Stimulated activated CD4-positive, alpha-beta T cell treated with anti-CD3 and anti-CD28 coated beads, TNF-alpha, amount 100 ng/mL, for 48 hours (primary cell): ENCODE data around the gene C7.
"Not testable (repeated sequence)": the region's sequence is repeated elsewhere in the genome, so short reads cannot be mapped to it uniquely, and the experiment has no call there.

ENCODE experiments used
- DNase-seq, 3 donors: peaks; one replicate each; pipeline ENCODE4 v3.0.0-alpha.2; 2020; ENCODE audit warnings: low read depth in 3 of 3

C7 gene

DNA sequence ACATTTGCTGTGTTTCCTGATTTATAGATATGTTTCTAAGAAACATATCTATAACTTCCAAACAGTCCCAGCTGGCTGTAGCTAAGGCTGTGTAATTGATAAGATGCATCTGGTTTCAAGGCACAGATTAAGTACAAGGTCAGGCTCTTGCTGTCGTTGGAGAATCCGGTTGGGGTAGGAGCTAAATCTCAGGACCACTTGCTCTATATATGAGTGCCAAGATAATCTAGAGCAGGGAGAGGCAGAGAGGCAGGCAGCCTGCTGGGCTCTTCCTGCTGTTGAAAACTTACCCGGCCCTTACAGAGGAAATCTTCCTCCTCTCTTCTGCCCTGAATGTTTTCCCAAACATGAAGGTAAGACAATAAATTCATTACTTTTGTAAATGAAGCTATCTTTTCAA lies at the start of gene C7:
C7 (plus strand) TSS at position 234 of the 400 bp plus-strand sequence; CDS start at position 348, 114 bp downstream.
- no peak for DNase-seq

DNA sequence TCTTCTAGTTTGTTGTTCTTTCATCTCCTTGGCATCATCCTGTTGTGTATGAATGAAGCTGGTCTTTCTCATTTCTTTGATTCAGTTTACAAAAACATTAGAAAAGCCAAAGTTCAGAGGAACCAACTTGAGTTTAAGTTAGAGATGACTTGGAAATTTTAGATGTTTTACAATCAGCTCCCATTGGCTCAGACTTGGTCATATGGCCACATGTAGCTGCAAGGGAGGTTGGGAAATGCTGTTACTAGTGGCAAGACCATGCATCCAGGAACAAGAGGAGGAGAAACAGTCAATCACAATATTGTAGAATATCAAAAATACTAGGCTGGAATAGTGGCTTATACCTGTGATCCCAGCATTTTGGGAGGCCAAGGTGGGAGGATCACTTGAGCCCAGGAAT lies 48.6 kb upstream of the C7 start:
- DNase-seq, result no peak

GRCh38 chr5:40865004-40865403 lies 44.3 kb upstream of the C7 start:
- DNase-seq, result not testable (repeated sequence)

- DNase-seq, result no peak
Observed at GRCh38 chr5:40866844-40867243, 42.5 kb upstream of the C7 start.

- no peak for DNase-seq
Observed at GRCh38 chr5:40869384-40869783, 39.9 kb upstream of the C7 start.

DNA sequence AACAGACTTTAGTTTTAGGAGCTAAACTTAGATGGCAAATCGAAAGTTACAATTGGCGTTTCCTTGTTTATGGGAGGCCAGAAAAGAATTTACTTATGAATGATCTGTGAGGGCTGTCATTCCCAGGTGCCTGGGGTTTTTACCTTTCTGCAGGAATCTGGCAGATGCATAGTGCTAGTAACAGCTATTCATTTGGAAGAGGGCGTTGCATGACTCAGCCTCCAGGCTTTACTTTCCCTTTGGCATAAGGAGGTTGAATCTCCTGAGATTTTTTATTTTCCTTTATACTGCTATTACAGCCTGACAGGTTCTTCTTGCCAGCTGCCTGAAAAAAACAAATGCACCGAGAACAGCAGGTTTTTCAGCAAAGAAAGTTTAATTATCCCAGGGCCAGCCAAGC lies 38.1 kb upstream of the C7 start:
- DNase-seq, result no peak

GRCh38 chr5:40872253-40872652 lies 37.0 kb upstream of the C7 start:
- DNase-seq, result not testable (repeated sequence)

GRCh38 chr5:40873286-40873880 lies 35.9 kb upstream of the C7 start:
- no peak for DNase-seq

DNA sequence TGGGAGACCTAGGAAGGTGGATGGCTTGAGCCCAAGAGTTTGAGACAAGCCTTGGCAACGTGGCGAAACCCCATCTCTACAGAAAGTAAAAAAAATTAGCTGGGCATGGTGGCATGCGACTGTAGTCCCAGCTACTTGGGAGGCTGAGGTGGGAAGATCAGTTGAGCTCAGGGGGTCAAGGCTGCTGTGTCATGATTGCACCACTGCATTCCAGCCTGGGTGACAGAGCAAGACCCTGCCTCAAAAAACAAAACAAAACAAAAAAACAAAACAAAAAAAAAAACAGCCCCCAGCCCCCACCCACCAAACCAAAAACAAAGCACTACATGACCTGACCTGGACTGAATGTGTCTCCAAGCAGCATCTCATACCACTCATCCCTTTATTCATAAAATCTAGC lies 33.3 kb upstream of the C7 start:
- DNase-seq, result no peak

GRCh38 chr5:40877371-40877988 lies 31.8 kb upstream of the C7 start:
- peak in 2 of 3 donors; percentile 1 to 4 for DNase-seq

GRCh38 chr5:40879163-40879942 lies 29.9 kb upstream of the C7 start:
- no peak for DNase-seq

GRCh38 chr5:40882291-40882690 lies 27.0 kb upstream of the C7 start:
- no peak for DNase-seq

DNA sequence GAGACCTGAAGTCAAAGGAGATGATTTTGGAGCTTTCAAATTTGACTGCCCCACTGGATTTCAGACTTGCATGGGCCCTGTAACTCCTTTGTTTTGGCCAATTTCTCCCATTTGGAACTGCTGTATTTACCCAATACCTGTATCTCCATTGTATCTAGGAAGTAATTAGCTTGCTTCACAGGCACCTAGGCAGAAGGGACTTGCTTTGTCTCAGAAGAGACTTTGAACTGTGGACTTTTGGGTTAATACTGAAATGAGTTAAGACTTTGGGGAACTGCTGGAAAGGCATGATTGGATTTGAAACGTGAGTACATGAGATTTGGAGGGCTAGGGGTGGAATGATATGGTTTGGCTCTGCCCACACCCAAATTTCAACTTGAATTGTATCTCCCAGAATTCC lies 26.2 kb upstream of the C7 start:
- DNase-seq, result not testable (repeated sequence)

DNA sequence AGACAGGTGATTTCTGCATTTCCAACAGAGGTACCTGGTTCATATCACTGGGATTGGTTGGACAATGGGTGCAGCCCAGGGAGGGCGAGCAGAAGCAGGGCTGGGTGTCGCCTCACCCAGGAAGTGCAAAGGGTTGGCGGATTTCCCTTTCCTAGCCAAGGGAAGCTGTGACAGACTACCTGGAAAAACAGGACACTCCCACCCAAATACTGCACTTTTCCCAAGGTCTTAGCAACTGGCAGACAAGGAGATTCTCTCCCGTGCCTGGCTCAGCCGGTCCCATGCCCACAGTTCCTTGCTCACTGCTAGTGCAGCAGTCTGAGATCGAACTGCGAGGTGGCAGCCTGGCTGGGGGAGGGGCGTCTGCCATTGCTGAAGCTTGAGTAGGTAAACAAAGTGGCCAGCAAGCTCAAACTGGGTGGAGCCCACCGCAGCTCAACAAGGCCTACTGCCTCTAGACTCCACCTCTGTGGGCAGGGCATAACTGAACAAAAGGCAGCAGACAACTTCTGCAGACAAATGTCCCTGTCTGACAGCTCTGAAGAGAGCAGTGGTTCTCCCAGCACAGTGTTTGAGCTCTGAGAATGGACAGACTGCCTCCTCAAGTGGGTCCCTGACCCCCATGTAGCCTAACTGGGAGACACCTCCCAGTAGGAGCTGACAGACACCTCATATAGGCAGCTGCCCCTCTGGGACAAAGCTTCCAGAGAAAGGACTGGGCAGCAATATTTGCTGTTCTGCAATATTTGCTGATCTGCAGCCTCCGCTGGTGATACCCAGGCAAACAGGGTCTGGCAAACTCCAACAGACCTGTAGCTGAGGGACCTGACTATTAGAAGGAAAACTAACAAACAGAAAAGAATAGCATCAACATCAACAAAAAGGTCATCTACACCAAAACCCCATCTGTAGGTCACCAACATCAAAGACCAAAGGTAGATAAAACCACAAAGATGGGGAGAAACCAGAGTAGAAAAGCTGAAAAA lies 13.6 kb upstream of the C7 start:
- DNase-seq, result not testable (repeated sequence)

DNA sequence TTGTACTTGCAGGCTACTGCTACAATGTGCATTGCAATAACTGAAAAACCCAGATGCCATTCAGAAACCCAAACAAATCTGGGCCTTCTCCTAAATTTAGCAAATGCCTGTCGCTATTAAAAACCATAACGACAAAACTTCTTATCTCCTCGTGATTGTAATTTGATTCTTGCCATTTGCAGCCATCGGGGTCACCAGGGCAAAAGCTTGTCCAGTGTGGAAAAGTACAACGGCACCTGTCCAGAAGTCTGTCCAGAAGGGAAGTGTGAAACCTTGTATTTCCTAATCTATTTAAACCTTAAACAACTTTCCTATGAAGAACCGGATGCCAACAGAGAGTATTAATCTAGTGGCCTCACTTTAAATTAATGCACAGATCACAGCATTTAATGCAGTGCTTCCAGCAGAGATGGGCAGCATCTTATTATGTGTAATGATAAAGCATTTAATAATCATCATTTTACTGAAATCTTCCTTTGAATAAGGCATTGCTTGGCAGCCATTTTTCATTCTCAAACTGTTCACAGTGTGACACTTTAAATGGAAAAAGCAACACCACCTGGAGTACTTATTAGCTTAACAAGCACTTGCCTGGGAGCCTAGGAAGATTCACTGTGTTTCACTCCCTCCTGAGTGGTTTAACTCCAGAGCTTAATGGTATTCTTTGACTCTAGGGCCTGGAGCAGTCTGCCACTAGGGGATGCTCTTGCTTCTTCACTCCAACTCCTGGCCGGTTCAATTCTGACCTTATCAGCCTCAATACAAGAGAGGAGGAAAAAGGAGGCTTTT lies 4.9 kb upstream of the C7 start:
- DNase-seq, result peak in 2 of 3 donors; percentile 3 to 20

DNA sequence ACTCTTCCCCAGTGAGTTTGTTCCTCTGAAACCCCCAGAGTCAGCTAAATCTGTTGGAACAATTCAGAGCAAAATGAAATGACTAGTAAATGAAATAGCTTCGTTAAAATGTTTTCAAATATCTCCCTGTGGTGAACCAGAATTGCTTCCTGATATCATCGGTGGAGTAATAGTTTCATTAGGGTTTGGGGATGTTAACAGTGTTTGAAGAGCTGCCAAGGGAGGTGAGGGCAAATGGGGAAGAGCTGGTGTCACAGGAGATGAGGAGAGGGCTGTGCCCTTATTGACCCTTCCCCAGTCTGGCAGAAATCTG lies 4.3 kb upstream of the C7 start:
- no peak for DNase-seq

GRCh38 chr5:40906351-40906751 lies 2.9 kb upstream of the C7 start:
- DNase-seq, result no peak

- DNase-seq, result no peak
Observed at GRCh38 chr5:40909723-40910122, 426 bp downstream of the C7 start.

- no peak for DNase-seq
Observed at GRCh38 chr5:40911266-40911665, 2.0 kb downstream of the C7 start.

GRCh38 chr5:40914835-40915234 lies 5.5 kb downstream of the C7 start:
- no peak for DNase-seq

GRCh38 chr5:40915341-40915926 lies 6.1 kb downstream of the C7 start:
- no peak for DNase-seq
